Breast epithelium (tissue), 4 donors: Measurements from ENCODE around the gene CAMTA1. TPM values are rescaled to one million over a fixed set of nuclear protein-coding genes. Genes with fewer than 3 reads are reported as not detected.

Source experiments
- DNase-seq, 2 donors: peaks; one replicate each; pipeline ENCODE4 v3.0.0-alpha.2; 2019; ENCODE audit warnings: low spot score in 2 of 2
- H3K27ac ChIP-seq, 2 donors: fragments of 200-600 bp; sonication (generic) in 1 of 2; one replicate each; pipeline ENCODE4 v1.5.1; 2016 to 2019; ENCODE audit warnings: mild to moderate bottlenecking in 1 of 2
- H3K27me3 ChIP-seq, 2 donors: fragments of 200-600 bp; sonication (generic) in 1 of 2; one replicate each; pipeline versions ENCODE4 v1.5.1 to v1.6.0; 2017 to 2019; ENCODE audit warnings: control low read depth in 1 of 2, mild to moderate bottlenecking in 1 of 2
- H3K36me3 ChIP-seq: fragments of 200-600 bp; one replicate; pipeline ENCODE4 v1.5.1; 2019
- H3K4me1 ChIP-seq, 2 donors: fragments of 200-600 bp; sonication (generic); one replicate each; pipeline ENCODE4 v1.5.1; 2016 to 2019; ENCODE audit warnings: control low read depth in 1 of 2
- H3K4me3 ChIP-seq, 3 donors: fragments of 200-600 bp; sonication (generic); 1 replicate in 2 of 3; 2 replicates in 1 of 3; pipeline ENCODE4 v1.5.1; 2016 to 2019; ENCODE audit warnings: mild to moderate bottlenecking in 3 of 3, moderate library complexity in 2 of 3
- H3K9me3 ChIP-seq, 2 donors: fragments of 200-600 bp; sonication (generic) in 1 of 2; one replicate each; pipeline ENCODE4 v1.5.1; 2016 to 2019; ENCODE audit warnings: control low read depth in 1 of 2
- CTCF ChIP-seq, 3 donors: fragments of 450-650 bp; IDR thresholded peaks; one replicate each; pipeline ENCODE4 v1.5.1; 2016 to 2017; ENCODE audit warnings: antibody characterized with exemption in 3 of 3, mild to moderate bottlenecking in 3 of 3, moderate library complexity in 3 of 3
- POLR2A ChIP-seq: fragments of 450-650 bp; IDR thresholded peaks from one replicate; pipeline ENCODE4 v1.6.1; 2016; ENCODE audit warnings: antibody characterized with exemption, mild to moderate bottlenecking, moderate library complexity
- POLR2AphosphoS5 ChIP-seq, 3 donors: sonication (generic); formaldehyde crosslinking; IDR thresholded peaks; one replicate each; pipeline ENCODE4 v1.6.1; 2017; ENCODE audit warnings: antibody characterized with exemption in 3 of 3
- intact Hi-C: fragments of 100-400 bp; cut with DNase I; formaldehyde crosslinking; loops from one replicate; pipeline ENCODE4 v1.15.1; 2023; ENCODE audit warnings: low total_unique reads
- total RNA-seq, 3 donors: library from RNA; depleted of rRNA; stranded (reverse); fragments of >200 nt; gene quantifications; one replicate each; pipeline ENCODE4 v1.1.0, GENCODE V29; 2016

Gene CAMTA1
- total RNA-seq, 3 donors from 2014 or later, result 53.4 to 84.0 (median 61.9) TPM

GRCh38 chr1:6972399-6972798 lies 187.1 kb downstream of the CAMTA1 start:
- no peak for TF ChIP-seq POLR2A
- Histone ChIP-seq H3K36me3 (no peaks in the 10 kb centered on the region), H3K27me3 (peaks cover 0 to 6% of the 10 kb centered on the region in 2 donors), H3K9me3 (no peaks in the 10 kb centered on the region), H3K4me1 (no peaks in the 10 kb centered on the region), H3K4me3 (no peak overlapping the region), H3K27ac (no peak overlapping the region)
- intact Hi-C loops, result no loop called here
- no peak for DNase-seq

- intact Hi-C loops, result no loop called here
- TF ChIP-seq POLR2A (no peak), CTCF (IDR thresholded peaks at IDR 0.05) (no peak), POLR2AphosphoS5 (IDR thresholded peaks at IDR 0.05) (no peak)
- no peaks in the 10 kb centered on the region for H3K36me3 ChIP-seq
- no peaks in the 10 kb centered on the region for H3K27me3 ChIP-seq
- no peak overlapping the region for H3K27ac ChIP-seq
- H3K9me3 ChIP-seq, result no peaks in the 10 kb centered on the region
- DNase-seq, result peak in 1 of 2 donors; percentile 27
- no peak overlapping the region for H3K4me3 ChIP-seq
- H3K4me1 ChIP-seq, result no peaks in the 10 kb centered on the region
These were observed 190.2 kb downstream of the CAMTA1 start for GRCh38 chr1:6975331-6976043.

GRCh38 chr1:6976044-6976375 lies 190.8 kb downstream of the CAMTA1 start:
- intact Hi-C loops, result no loop called here
- no peak for TF ChIP-seq POLR2A
- TF ChIP-seq POLR2AphosphoS5 (IDR thresholded peaks at IDR 0.05), result no peak
- TF ChIP-seq CTCF (IDR thresholded peaks at IDR 0.05), result no peak
- no peak overlapping the region for H3K4me3 ChIP-seq
- H3K27ac ChIP-seq, result no peak overlapping the region
- no peaks in the 10 kb centered on the region for H3K27me3 ChIP-seq
- H3K9me3 ChIP-seq, result no peaks in the 10 kb centered on the region
- no peak for DNase-seq
- H3K36me3 ChIP-seq, result no peaks in the 10 kb centered on the region
- H3K4me1 ChIP-seq, result no peaks in the 10 kb centered on the region

GRCh38 chr1:6979003-6979613 lies 193.9 kb downstream of the CAMTA1 start:
- intact Hi-C loops, result no loop called here
- Histone ChIP-seq H3K4me1 (no peaks in the 10 kb centered on the region), H3K4me3 (no peak overlapping the region), H3K27me3 (no peaks in the 10 kb centered on the region), H3K27ac (no peak overlapping the region), H3K9me3 (no peaks in the 10 kb centered on the region), H3K36me3 (no peaks in the 10 kb centered on the region)
- no peak for TF ChIP-seq POLR2A
- no peak for TF ChIP-seq CTCF (IDR thresholded peaks at IDR 0.05)
- TF ChIP-seq POLR2AphosphoS5 (IDR thresholded peaks at IDR 0.05), result no peak
- DNase-seq, result peak in 1 of 2 donors; percentile 17

- TF ChIP-seq CTCF (IDR thresholded peaks at IDR 0.05) (no peak), POLR2A (no peak), POLR2AphosphoS5 (IDR thresholded peaks at IDR 0.05) (no peak)
- Histone ChIP-seq H3K27ac (no peak overlapping the region), H3K4me3 (no peak overlapping the region), H3K4me1 (no peaks in the 10 kb centered on the region), H3K36me3 (no peaks in the 10 kb centered on the region), H3K9me3 (no peaks in the 10 kb centered on the region), H3K27me3 (no peaks in the 10 kb centered on the region)
- no peak for DNase-seq
- intact Hi-C loops, result loop anchor here (5.0 kb wide), 1 partner anchor 896 kb away; no protein-coding TSS in a partner anchor
These were observed 196.3 kb downstream of the CAMTA1 start for GRCh38 chr1:6981595-6981994.
